ENCODE data around the gene THAP2.

Gene THAP2

GRCh38 chr12:71726548-71726947 is 62.4 kb downstream of the THAP2 start:
- H3K4me1 ChIP-seq (ENCODE audit: control insufficient read depth, insufficient read depth, low read length, poor library complexity, severe bottlenecking), result peaks cover 2% of the 10 kb centered on the region
- 86 to 92% methylated on average over 1 to 2 of the region's 2 CpGs for WGBS, 2 experiments (ENCODE audit: insufficient coverage in 2 of 2)
- H3K36me3 ChIP-seq (ENCODE audit: control insufficient read depth, insufficient read depth, low read length), result no peaks in the 10 kb centered on the region
- H3K9me3 ChIP-seq (ENCODE audit: control insufficient read depth, low read length), result peaks cover under 1% of the 10 kb centered on the region
- H3K27ac ChIP-seq (ENCODE audit: low read depth, low read length, severe bottlenecking), result no peak overlapping the region
- no peak overlapping the region for H3K4me3 ChIP-seq (ENCODE audit: extremely low read depth, insufficient read depth, low read length, poor library complexity, severe bottlenecking)

- H3K36me3 ChIP-seq (ENCODE audit: control insufficient read depth, insufficient read depth, low read length), result no peaks in the 10 kb centered on the region
These were observed 63.9 kb downstream of the THAP2 start for GRCh38 chr12:71727958-71728357.

More at GRCh38 chr12:71727958-71728357, 63.9 kb downstream of the THAP2 start:
- no CpG with 5 or more reads among the region's 5 CpGs for WGBS, 2 experiments (ENCODE audit: insufficient coverage in 2 of 2)
- Histone ChIP-seq H3K9me3 (ENCODE audit: control insufficient read depth, low read length) (peaks cover 5% of the 10 kb centered on the region), H3K4me3 (ENCODE audit: extremely low read depth, insufficient read depth, low read length, poor library complexity, severe bottlenecking) (no peak overlapping the region), H3K27ac (ENCODE audit: low read depth, low read length, severe bottlenecking) (no peak overlapping the region), H3K4me1 (ENCODE audit: control insufficient read depth, insufficient read depth, low read length, poor library complexity, severe bottlenecking) (peaks cover 4% of the 10 kb centered on the region)

Data from mesodermal cell (in vitro differentiated cells).